GM12878 (cell line): ENCODE measurements around the gene KCNK5. TPM values are rescaled to one million over a fixed set of nuclear protein-coding genes. Genes with fewer than 3 reads are reported as not detected.

ENCODE experiments used
- ATAC-seq: fragments of 200-7000 bp; cut with Tn5 transposase; 3 replicates; pipeline ENCODE4 v1.9.1; 2020; ENCODE audit warnings: mild to moderate bottlenecking, moderate library complexity
- BruUV-seq: library from RNA; stranded (reverse); fragments of 400-500 nt; replicated peaks from 2 replicates; lab custom pipeline; 2021; lab: Mats Ljungman, UMichigan
- CTCF ChIA-PET: fragments of 300-600 bp; sonication (Branson Sonifier 250); formaldehyde crosslinking; extraction: SDS; loops from one replicate; lab custom pipeline; 2021; ENCODE audit warnings: inconsistent platforms; lab: Yijun Ruan, JAX
- POLR2A ChIA-PET: fragments of 350-600 bp; formaldehyde crosslinking; extraction: SDS; loops from one replicate; lab custom pipeline; 2021; ENCODE audit warnings: inconsistent platforms; lab: Charles Lee
- RAD21 ChIA-PET: fragments of 300-600 bp; sonication (Branson Sonifier 250); formaldehyde crosslinking; loops from one replicate; lab custom pipeline; 2023; ENCODE audit warnings: antibody characterized with exemption; ENCODE audit not compliant: unreplicated experiment; lab: Charles Lee
- SMC1A ChIA-PET: fragments of 300-600 bp; sonication (Branson Sonifier 250); formaldehyde crosslinking; loops from one replicate; lab custom pipeline; 2023; ENCODE audit not compliant: unreplicated experiment, uncharacterized antibody; lab: Charles Lee
- DNase-seq: peaks from one replicate; pipeline ENCODE4 v3.0.0-alpha.2; 2011; ENCODE audit warnings: low read depth, low spot score
- FAIRE-seq: peaks from 3 replicates; lab custom pipeline; 2011; peaks lifted over from hg19 to GRCh38; lab: Jason Lieb, UNC
- H2AFZ ChIP-seq: 2 replicates; pipeline ENCODE4 v1.6.0; 2011; ENCODE audit warnings: low read depth, low read length, control low read depth; ENCODE audit not compliant: control insufficient read depth
- H3K27ac ChIP-seq: 2 replicates; pipeline ENCODE4 v1.5.1; 2011; ENCODE audit warnings: control low read depth; ENCODE audit not compliant: control insufficient read depth, insufficient read depth
- H3K27me3 ChIP-seq, 2 experiments: replicated peaks in 1 of 2; 2 replicates each; pipeline versions ENCODE4 v1.6.0 to v1.6.1; 2011; ENCODE audit warnings: low read length in 1 of 2; ENCODE audit not compliant: control insufficient read depth in 2 of 2, insufficient read depth in 2 of 2
- H3K36me3 ChIP-seq, 2 experiments: 2 replicates each; pipeline ENCODE4 v1.5.1; 2011; ENCODE audit warnings: low read length in 1 of 2; ENCODE audit not compliant: control insufficient read depth in 2 of 2, insufficient read depth in 2 of 2
- H3K4me1 ChIP-seq: 2 replicates; pipeline ENCODE4 v1.6.1; 2011; ENCODE audit warnings: mild to moderate bottlenecking, low read length, moderate library complexity, mixed read lengths; ENCODE audit not compliant: control insufficient read depth, insufficient read depth
- H3K4me2 ChIP-seq: 2 replicates; pipeline ENCODE4 v1.6.0; 2011; ENCODE audit warnings: control low read depth; ENCODE audit not compliant: control insufficient read depth, insufficient read depth
- H3K4me3 ChIP-seq: fragments of 200-600 bp; sonication (generic); 2 replicates; pipeline ENCODE4 v1.5.1; 2016
- H3K79me2 ChIP-seq: 2 replicates; pipeline ENCODE4 v1.6.0; 2011; ENCODE audit warnings: low read length; ENCODE audit not compliant: control insufficient read depth, insufficient read depth
- H3K9ac ChIP-seq: 2 replicates; pipeline ENCODE4 v1.8.0; 2011; ENCODE audit warnings: low read length, control low read depth, mixed read lengths; ENCODE audit not compliant: control insufficient read depth, insufficient read depth
- H3K9me3 ChIP-seq: replicated peaks from 3 replicates; pipeline ENCODE4 v1.5.1; 2011; ENCODE audit warnings: mild to moderate bottlenecking, low read length; ENCODE audit not compliant: control insufficient read depth, insufficient read depth
- H4K20me1 ChIP-seq: 2 replicates; pipeline ENCODE4 v1.6.0; 2011; ENCODE audit not compliant: control insufficient read depth, insufficient read depth
- DPF2 ChIP-seq: fragments of 450-650 bp; IDR thresholded peaks from 2 replicates; pipeline ENCODE4 v1.6.1; 2017; ENCODE audit warnings: mild to moderate bottlenecking
- HDAC2 ChIP-seq: fragments of 200-600 bp; sonication (generic); IDR thresholded peaks from 2 replicates; pipeline ENCODE4 v1.6.1; 2017
- HDGF ChIP-seq: fragments of 450-650 bp; IDR thresholded peaks from 2 replicates; pipeline ENCODE4 v1.6.1; 2016; ENCODE audit warnings: antibody characterized with exemption
- MEF2B ChIP-seq: fragments of 450-650 bp; IDR thresholded peaks from 2 replicates; pipeline ENCODE4 v1.6.1; 2018; ENCODE audit warnings: mild to moderate bottlenecking, moderate library complexity; ENCODE audit not compliant: partially characterized antibody, poor library complexity, severe bottlenecking
- MTA3 ChIP-seq: IDR thresholded peaks from 2 replicates; pipeline ENCODE4 v1.6.1; 2012; ENCODE audit warnings: low read length, inconsistent platforms, borderline replicate concordance
- SMARCA5 ChIP-seq: fragments of 450-650 bp; IDR thresholded peaks from 2 replicates; pipeline ENCODE4 v1.6.1; 2017; ENCODE audit warnings: mild to moderate bottlenecking
- WGBS: methylation state at CpG from one replicate; pipeline ENCODE4 v1.1.6; 2016; ENCODE audit warnings: low lambda C conversion rate; ENCODE audit not compliant: insufficient replicate concordance, insufficient coverage; ENCODE audit errors: missing lambda C conversion rate; 5-methylcytosine and 5-hydroxymethylcytosine counted together
- in situ Hi-C: fragments of 300-500 bp; cut with MboI; formaldehyde crosslinking; loops from 9 replicates; pipeline ENCODE4 v1.14.3; 2018; ENCODE audit warnings: mixed read lengths
- intact Hi-C: fragments of 100-400 bp; cut with micrococcal nuclease; formaldehyde crosslinking; loops from one replicate; pipeline ENCODE4 v1.14.2; 2022; ENCODE audit not compliant: unreplicated experiment
- polyA plus RNA-seq, 11 experiments: library from polyadenylated mRNA; depleted of rRNA in 4 of 11; unstranded in 6 of 11; stranded (reverse) in 5 of 11; fragments of >200 nt; fragmentation: Nextera tagmentation in 4 of 11; fragmentation: Illumina TruSeq in 1 of 11; extraction: Ambion mirVana in 4 of 11; extraction: Trizol in 1 of 11; gene quantifications; 1 replicate in 1 of 11; 2 replicates in 10 of 11; pipeline versions ENCODE4 v1.2.1 to v1.2.3, GENCODE V29; 2011 to 2016; ENCODE audit warnings: inconsistent platforms in 2 of 11, missing spikeins in 2 of 11, low read depth in 1 of 11
- total RNA-seq, 4 experiments: library from RNA; depleted of rRNA in 3 of 4; stranded (reverse); fragments of >200 nt in 3 of 4; fragmentation: Illumina TruSeq in 1 of 4; extraction: Trizol in 1 of 4; gene quantifications; 2 replicates each; pipeline versions ENCODE4 v1.2.1 to v1.2.3, GENCODE V29; 2013 to 2021

The KCNK5 gene
- total and polyA plus RNA-seq, 10 of the 15 experiments (the other 5 are each of a cell fraction or from before 2014, with no cell fraction given), result 0.11 to 4.2 (median 2.1) TPM

DNA sequence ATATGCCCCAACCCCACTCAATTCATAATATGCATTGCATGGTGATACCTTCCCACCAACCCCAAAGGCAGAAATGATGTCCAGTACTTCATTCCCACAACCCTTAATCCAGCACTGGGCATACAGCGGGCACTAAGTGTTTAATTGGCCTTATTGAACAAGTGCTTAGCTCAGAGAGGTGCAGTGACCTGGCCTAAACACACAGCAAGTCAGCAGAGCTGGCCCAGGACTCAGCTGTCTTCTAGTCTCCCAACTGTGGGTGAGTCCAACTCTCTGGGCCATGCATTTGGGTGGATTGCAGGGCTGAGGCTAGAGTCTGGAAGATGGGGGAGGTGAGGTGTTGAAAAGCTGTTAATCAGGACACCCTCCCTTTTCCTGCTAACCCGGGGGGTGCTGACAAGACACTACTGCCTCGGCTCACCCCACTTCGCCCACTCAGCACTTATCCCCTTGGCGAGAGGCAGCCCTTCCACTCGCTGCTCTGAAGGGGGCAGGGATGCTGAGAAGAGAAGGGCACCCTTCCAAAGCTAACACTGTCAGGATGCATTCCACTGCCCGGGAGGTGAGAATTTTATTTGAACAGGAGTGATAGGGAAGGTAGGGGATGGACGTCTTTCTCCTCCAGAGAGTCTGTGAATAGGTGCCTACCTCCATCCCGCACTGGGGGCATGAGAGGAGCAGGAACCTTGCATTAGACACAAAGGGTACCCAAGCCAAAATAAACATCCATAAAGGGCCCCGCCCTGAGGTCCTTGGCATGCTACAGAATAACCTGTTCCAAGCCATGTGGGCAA lies 14.2 kb downstream of the KCNK5 start:
- ChIA-PET RAD21 (interaction anchor here (0.8 to 2.0 kb wide), 5 partner anchors 10 to 100 kb away, joined by 3 to 8 read pairs (median 4); partner anchors contain the start of gene SAYSD1), POLR2A (interaction anchor here (0.5 to 3.3 kb wide), 4 partner anchors 9 to 42 kb away, joined by 3 to 13 read pairs (median 4); no protein-coding TSS in a partner anchor), SMC1A (interaction anchor here (1.0 to 5.2 kb wide), 4 partner anchors 9 to 100 kb away, joined by 3 to 32 read pairs (median 3); partner anchors contain the start of genes KCNK5 and SAYSD1), CTCF (interaction anchor here (0.9 to 1.7 kb wide), 3 partner anchors 9 to 88 kb away, joined by 3 to 6 read pairs (median 3); partner anchors contain the start of gene KCNK5)
- no TSS peak for BruUV-seq
- in situ Hi-C loops (no loop called here), intact Hi-C loops (no loop called here)
- no peak overlapping the region for H3K4me3 ChIP-seq
- H3K27ac ChIP-seq, result no peak overlapping the region
- 49% methylated on average over 10 of the region's 10 CpGs for WGBS
- 0 out of 2 replicates have a peak, but pooled peaks have one; percentile 35 for TF ChIP-seq SMARCA5
- no peak for TF ChIP-seq MTA3
- no peak overlapping the region for H3K4me2 ChIP-seq
- no peak for DNase-seq
- H3K9ac ChIP-seq, result no peak overlapping the region
- no peak for FAIRE-seq
- no peak overlapping the region for H2AFZ ChIP-seq
- peaks cover 18% of the 10 kb centered on the region for H3K4me1 ChIP-seq
- H3K79me2 ChIP-seq, result peaks cover 5% of the 10 kb centered on the region
- no peaks in the 10 kb centered on the region for H3K9me3 ChIP-seq
- ATAC-seq, result no peak
- no peaks in the 10 kb centered on the region; a peak in 1 of 4 replicates for H3K27me3 ChIP-seq
- H4K20me1 ChIP-seq, result no peaks in the 10 kb centered on the region
- no peaks in the 10 kb centered on the region for H3K36me3 ChIP-seq

DNA sequence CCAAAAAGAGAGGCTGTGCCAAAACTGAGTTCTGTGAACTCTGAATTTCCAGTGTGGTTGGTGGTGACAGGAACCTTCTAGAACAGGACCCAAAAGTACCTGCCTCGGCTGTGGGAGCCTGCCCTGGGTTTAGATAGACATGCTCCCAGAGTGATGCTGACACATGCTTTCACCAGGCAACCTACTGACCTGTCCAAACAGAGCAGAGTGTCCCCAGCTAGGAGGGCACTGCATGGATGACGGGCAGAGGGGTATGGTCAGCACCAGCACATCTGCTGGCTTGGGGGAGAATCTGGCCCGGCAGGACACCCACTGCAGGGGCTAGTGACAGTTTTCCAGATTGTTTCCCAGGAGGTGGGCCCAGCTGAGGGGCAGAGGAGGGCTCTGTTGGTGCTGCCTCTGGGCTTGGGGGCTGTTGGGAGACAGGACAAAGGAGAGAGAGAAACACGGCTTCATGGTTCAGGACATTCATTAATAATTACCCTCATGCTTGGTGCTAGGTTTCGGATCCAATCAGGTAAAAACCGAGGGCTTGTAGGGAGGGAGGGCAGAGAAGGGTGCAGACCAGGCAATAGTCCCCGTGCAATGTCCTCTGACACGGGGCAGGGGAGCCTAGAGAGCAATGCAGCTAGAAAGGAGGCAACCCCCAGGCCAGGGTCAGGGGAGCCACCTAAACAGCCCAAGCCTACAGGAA lies 15.0 kb downstream of the KCNK5 start:
- BruUV-seq, result no TSS peak
- ChIA-PET SMC1A (interaction anchor here (5.2 kb wide), 1 partner anchor 14 kb away, joined by 32 read pairs; the partner anchor contains the start of gene KCNK5), RAD21 (no interaction called here)
- intact Hi-C loops (no loop called here), in situ Hi-C loops (no loop called here)
- no peak overlapping the region for H2AFZ ChIP-seq
- H3K36me3 ChIP-seq, result no peaks in the 10 kb centered on the region
- peaks cover 3% of the 10 kb centered on the region for H3K79me2 ChIP-seq
- H3K9ac ChIP-seq, result no peak overlapping the region
- peaks cover 14% of the 10 kb centered on the region for H3K4me1 ChIP-seq
- DNase-seq, result no peak
- H4K20me1 ChIP-seq, result no peaks in the 10 kb centered on the region
- 27% methylated on average over 8 of the region's 8 CpGs for WGBS
- H3K4me3 ChIP-seq, result no peak overlapping the region
- TF ChIP-seq MEF2B (no peak), HDGF (no peak), HDAC2 (no peak), DPF2 (0 out of 2 replicates have a peak, but pooled peaks have one; percentile 17)
- TF ChIP-seq, all 136 proteins: peak for 1
- ChIA-PET POLR2A (interaction anchor here (0.5 to 3.3 kb wide), 4 partner anchors 10 to 42 kb away, joined by 3 to 13 read pairs (median 4); no protein-coding TSS in a partner anchor), CTCF (interaction anchor here (1.3 kb wide), 1 partner anchor 10 kb away, joined by 3 read pairs; no protein-coding TSS in a partner anchor)
- no peak for FAIRE-seq
- Histone ChIP-seq H3K4me2 (no peak overlapping the region), H3K9me3 (no peaks in the 10 kb centered on the region), H3K27me3 (no peaks in the 10 kb centered on the region; a peak in 1 of 4 replicates), H3K27ac (no peak overlapping the region)
- ATAC-seq, result peak; percentile 59
